NB4 (cell line): Measurements from ENCODE around the gene AFF3.

Experiments
- MYC ChIP-seq: IDR thresholded peaks from 2 replicates; pipeline ENCODE4 v1.6.1; 2011; ENCODE audit warnings: low read depth, low read length
- POLR2A ChIP-seq: IDR thresholded peaks from 2 replicates; pipeline ENCODE4 v1.6.1; 2011; ENCODE audit warnings: mild to moderate bottlenecking; ENCODE audit not compliant: insufficient read length; ENCODE audit errors: extremely low read depth
- TF ChIP-seq, protein P1 (sequence below): IDR thresholded peaks from one replicate; pipeline ENCODE4 v1.5.1; 2012; ENCODE audit warnings: low read depth, low read length
- TF ChIP-seq, protein P2 (sequence below): IDR thresholded peaks from 2 replicates; pipeline ENCODE4 v1.6.1; 2011; ENCODE audit warnings: low read depth, low read length

DNA sequence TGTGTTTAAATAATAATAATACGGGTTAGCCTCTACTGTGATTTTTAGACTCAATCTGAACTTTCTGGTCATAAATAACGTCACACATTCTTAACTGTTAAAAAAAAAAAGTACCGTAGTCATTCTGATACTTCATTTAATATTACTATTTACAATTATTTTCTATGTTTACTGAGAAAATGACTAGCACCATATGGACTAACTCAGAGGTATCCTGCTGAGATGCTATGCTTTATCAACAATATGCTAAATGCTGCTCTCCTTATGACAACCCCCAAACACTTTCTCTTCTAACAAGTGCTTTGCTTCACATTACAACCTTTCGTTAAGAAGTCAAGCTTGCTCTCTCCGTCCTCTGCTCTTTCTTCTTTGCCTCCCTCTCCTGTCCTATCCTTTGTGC lies 182.1 kb downstream of the AFF3 start:
- TF ChIP-seq, protein P1, sequence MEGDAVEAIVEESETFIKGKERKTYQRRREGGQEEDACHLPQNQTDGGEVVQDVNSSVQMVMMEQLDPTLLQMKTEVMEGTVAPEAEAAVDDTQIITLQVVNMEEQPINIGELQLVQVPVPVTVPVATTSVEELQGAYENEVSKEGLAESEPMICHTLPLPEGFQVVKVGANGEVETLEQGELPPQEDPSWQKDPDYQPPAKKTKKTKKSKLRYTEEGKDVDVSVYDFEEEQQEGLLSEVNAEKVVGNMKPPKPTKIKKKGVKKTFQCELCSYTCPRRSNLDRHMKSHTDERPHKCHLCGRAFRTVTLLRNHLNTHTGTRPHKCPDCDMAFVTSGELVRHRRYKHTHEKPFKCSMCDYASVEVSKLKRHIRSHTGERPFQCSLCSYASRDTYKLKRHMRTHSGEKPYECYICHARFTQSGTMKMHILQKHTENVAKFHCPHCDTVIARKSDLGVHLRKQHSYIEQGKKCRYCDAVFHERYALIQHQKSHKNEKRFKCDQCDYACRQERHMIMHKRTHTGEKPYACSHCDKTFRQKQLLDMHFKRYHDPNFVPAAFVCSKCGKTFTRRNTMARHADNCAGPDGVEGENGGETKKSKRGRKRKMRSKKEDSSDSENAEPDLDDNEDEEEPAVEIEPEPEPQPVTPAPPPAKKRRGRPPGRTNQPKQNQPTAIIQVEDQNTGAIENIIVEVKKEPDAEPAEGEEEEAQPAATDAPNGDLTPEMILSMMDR = no peak
- TF ChIP-seq POLR2A (no peak), MYC (no peak)
- TF ChIP-seq, protein P2, sequence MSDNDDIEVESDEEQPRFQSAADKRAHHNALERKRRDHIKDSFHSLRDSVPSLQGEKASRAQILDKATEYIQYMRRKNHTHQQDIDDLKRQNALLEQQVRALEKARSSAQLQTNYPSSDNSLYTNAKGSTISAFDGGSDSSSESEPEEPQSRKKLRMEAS = no peak
